ENCODE results near the gene VWA3B.

The VWA3B gene

GRCh38 chr2:98167916-98168315 is 80.9 kb downstream of the VWA3B start:
- in situ Hi-C loops (cut with HindIII; ENCODE audit: low sequenced_read_pairs), result no loop called here

GRCh38 chr2:98170076-98170475 is 83.1 kb downstream of the VWA3B start:
- in situ Hi-C loops (cut with HindIII; ENCODE audit: low sequenced_read_pairs), result no loop called here

GRCh38 chr2:98172150-98172765 is 85.3 kb downstream of the VWA3B start:
- in situ Hi-C loops (cut with HindIII; ENCODE audit: low sequenced_read_pairs), result no loop called here

DNA sequence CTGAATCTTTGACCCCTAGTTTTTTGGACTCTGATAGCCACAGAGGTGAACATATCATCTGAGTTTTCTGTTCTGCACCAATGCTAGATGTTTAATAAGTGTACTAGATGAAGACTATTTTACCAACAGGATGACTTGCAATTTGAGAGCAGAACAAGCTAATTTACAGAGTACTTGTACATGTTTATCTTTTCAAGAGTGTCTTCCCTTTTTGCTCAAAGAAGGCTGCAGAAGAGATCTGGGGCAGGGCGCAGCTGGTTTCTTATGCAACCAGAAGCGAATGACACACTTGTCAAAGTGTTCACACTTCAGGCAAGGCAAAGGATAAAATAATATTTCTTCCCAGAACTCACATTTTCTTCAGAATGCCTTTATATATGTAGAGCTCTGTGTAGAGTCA is 86.0 kb downstream of the VWA3B start:
- in situ Hi-C loops (cut with HindIII; ENCODE audit: low sequenced_read_pairs), result no loop called here

- in situ Hi-C loops (cut with HindIII; ENCODE audit: low sequenced_read_pairs), result no loop called here
These were observed 88.8 kb downstream of the VWA3B start for GRCh38 chr2:98175811-98176210.

- in situ Hi-C loops (cut with HindIII; ENCODE audit: low sequenced_read_pairs), result no loop called here
These were observed 90.3 kb downstream of the VWA3B start for GRCh38 chr2:98177286-98177685.

GRCh38 chr2:98177986-98178385 is 91.0 kb downstream of the VWA3B start:
- in situ Hi-C loops (cut with HindIII; ENCODE audit: low sequenced_read_pairs), result no loop called here

GRCh38 chr2:98180456-98180855 is 93.5 kb downstream of the VWA3B start:
- in situ Hi-C loops (cut with HindIII; ENCODE audit: low sequenced_read_pairs), result no loop called here

- in situ Hi-C loops (cut with HindIII; ENCODE audit: low sequenced_read_pairs), result no loop called here
These were observed 94.4 kb downstream of the VWA3B start for GRCh38 chr2:98181346-98181745.

- in situ Hi-C loops (cut with HindIII; ENCODE audit: low sequenced_read_pairs), result no loop called here
These were observed 98.8 kb downstream of the VWA3B start for GRCh38 chr2:98185801-98186200.

DNA sequence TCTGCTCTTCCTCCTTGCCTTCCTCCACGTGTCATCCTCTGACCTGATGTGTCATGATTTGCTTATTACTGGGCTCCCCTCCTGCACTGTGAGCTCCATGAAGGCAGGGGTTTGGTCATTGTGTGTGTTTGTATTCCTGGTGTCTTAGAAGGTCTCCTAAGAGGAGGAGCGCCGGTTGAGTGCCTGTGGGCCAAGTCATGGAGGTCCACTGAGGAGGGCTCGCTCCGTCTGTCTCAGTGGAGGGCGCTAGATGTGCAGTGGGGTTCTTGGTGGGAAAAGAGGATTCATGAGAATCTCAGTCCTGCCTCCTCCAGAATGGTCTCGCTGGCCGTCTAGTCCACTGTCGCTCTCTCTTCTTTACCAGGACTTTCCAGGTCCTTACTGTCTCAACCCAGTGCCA is 100.2 kb downstream of the VWA3B start:
- in situ Hi-C loops (cut with HindIII; ENCODE audit: low sequenced_read_pairs), result no loop called here

DNA sequence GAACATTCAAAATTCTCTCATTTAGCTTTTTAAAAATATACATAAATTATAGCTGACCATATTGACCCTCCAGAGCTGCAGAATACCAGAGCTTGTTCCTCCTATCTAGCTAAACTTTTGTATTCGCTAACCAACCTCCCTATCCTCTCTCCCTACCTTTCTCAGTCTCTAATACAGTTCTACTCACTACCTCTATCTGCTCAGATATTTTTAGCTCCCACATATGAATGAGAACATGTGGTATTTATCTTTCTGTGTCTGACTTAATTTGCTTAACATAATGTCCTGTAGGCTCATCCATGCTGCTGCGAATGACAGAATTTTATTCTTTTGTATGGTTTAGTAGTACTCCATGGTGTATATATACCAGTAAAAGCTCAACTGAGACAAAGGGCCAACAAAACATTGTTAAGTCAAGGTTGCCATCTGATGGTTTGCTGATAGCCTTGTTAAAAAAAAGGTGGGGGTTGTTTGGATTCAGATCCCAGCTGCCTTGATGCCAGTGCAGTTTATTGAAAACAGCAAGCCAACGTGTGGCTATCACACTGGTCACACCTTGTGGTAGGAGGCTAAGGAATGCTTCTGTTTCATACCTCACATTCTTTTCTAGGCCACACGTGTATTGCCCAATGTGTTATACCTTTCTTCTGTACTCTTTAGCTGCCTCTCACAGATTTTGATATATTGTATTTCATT is 101.5 kb downstream of the VWA3B start:
- in situ Hi-C loops (cut with HindIII; ENCODE audit: low sequenced_read_pairs), result no loop called here

GRCh38 chr2:98191883-98192282 is 104.9 kb downstream of the VWA3B start:
- in situ Hi-C loops (cut with HindIII; ENCODE audit: low sequenced_read_pairs), result no loop called here

GRCh38 chr2:98201576-98201975 is 114.6 kb downstream of the VWA3B start:
- in situ Hi-C loops (cut with HindIII; ENCODE audit: low sequenced_read_pairs), result no loop called here

DNA sequence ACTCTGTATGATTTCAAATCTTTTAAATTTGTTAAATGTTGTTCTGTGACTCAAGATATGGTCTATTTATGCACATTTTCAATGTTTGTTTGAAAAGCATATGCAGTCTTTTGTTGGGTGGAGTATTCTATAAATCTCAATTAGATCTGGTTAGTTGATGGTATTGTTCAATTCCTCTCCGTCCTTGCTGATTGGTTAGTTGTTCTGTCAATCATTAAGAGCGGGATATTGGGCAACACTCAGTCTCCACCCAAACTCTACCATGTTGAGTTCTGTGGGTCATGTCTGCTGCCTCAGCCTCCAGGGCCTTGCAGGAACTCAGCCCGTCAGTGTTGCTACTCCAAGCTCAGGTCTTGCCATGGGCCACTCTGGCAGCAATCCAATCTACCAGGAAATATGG is 118.9 kb downstream of the VWA3B start:
- in situ Hi-C loops (cut with HindIII; ENCODE audit: low sequenced_read_pairs), result no loop called here

GRCh38 chr2:98212092-98213000 is 125.4 kb downstream of the VWA3B start:
- in situ Hi-C loops (cut with HindIII; ENCODE audit: low sequenced_read_pairs), result no loop called here

DNA sequence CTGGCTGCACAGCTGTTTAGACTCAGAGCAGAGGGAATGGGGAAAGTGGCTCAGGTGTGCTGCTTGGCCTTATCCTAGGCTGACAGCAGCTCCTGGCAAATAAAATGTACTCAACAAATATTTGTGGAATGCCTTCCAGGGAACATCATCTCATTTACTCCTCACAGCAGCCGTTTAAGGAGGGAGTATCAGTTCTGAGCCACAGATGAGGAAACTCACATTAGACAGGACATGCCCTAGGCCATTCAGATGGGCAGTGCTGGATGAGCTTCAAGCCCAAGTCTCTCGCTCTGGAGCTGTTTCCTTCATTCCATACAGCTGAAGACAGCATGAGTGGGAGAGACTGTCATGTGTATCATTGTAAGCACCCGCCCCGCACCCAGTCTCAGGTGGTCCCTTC is 129.6 kb downstream of the VWA3B start:
- in situ Hi-C loops (cut with HindIII; ENCODE audit: low sequenced_read_pairs), result no loop called here

- in situ Hi-C loops (cut with HindIII; ENCODE audit: low sequenced_read_pairs), result no loop called here
These were observed 132.2 kb downstream of the VWA3B start for GRCh38 chr2:98219152-98219551.

DNA sequence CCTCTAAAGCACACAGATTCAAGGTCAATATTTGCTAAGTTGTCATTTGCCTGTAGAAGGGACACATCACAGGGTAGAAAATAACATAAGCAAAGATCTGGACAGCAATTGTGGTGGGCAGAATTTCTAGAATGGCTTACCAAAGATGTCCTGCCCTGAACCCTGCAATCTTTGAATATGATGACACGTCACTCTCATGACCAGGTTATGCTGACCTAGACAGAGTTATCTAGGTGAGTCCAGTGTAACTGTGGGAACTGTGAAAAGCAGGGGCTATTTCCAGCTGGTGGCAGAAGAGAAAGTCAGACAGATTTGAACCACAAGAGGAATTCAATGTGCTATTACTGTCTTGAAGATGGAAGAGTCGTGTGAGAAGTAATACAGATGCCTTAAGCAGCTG is 147.0 kb downstream of the VWA3B start:
- in situ Hi-C loops (cut with HindIII; ENCODE audit: low sequenced_read_pairs), result no loop called here

DNA sequence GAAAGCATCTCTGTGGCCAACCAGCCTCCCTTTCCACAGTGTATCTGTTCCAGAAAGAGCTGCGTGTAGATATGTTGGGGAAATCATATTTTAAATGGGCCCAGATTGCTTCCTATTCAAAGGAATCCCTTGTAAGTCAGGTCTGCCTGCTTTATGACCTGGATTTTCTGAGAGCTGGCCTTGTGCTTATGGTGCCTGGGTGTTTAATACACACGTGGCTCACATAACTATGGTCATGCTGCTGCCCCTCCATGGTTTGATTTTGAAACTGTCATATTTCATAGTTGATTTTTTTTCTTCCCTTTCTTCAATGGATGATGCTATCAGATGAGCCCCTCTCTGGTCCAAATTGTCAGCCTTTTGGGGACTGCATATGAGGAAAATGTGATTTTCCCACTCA is 147.8 kb downstream of the VWA3B start:
- in situ Hi-C loops (cut with HindIII; ENCODE audit: low sequenced_read_pairs), result no loop called here

DNA sequence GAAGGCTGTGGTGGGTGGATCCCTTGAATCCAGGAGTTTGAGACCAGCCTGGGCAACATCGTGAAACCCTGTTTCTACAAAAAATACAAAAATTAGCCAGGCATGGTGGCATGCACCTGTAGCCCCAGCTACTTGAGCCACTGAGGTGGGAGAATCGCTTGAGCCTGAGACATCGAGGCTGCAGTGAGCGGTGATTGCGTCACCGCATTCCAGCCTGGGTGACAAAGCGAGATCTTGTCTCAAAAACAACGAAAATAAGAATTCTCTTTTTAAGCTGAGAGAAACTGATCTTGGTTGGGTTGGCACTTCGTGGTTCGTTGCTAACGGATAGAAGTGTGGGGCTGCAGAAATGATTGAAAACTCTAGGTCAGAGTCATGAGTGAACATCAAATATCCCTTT is 150.0 kb downstream of the VWA3B start:
- in situ Hi-C loops (cut with HindIII; ENCODE audit: low sequenced_read_pairs), result no loop called here

All from DLD1 (cell line).